CD14-positive monocyte (primary cell): ENCODE measurements around the gene RTN4R. TPM values are rescaled to one million over a fixed set of nuclear protein-coding genes. Genes with fewer than 3 reads are reported as not detected.

Experiments used
- DNase-seq, 3 donors: peaks; one replicate each; pipeline ENCODE4 v3.0.0-alpha.2; 2011 to 2022
- H2AFZ ChIP-seq: 2 replicates; pipeline ENCODE4 v1.6.0; 2012; ENCODE audit warnings: mild to moderate bottlenecking, low read depth, low read length, inconsistent platforms; ENCODE audit not compliant: insufficient read depth, poor library complexity, severe bottlenecking
- H3K27ac ChIP-seq, 2 donors: 1 replicate in 1 of 2; 2 replicates in 1 of 2; pipeline ENCODE4 v1.5.1; 2012 to 2013; ENCODE audit warnings: low read length in 2 of 2, control low read depth in 1 of 2, inconsistent platforms in 1 of 2, low read depth in 1 of 2, mild to moderate bottlenecking in 1 of 2
- H3K27me3 ChIP-seq, 2 donors: one replicate each; pipeline versions ENCODE4 v1.6.0 to v1.6.1; 2011 to 2013; ENCODE audit warnings: low read length in 2 of 2; ENCODE audit not compliant: control insufficient read depth in 2 of 2, insufficient read depth in 2 of 2
- H3K36me3 ChIP-seq, 2 donors: replicated peaks in 1 of 2; 1 replicate in 1 of 2; 2 replicates in 1 of 2; pipeline versions ENCODE4 v1.5.1 to v1.6.1; 2012 to 2013; ENCODE audit warnings: low read length in 2 of 2, control low read depth in 1 of 2, inconsistent platforms in 1 of 2, mild to moderate bottlenecking in 1 of 2; ENCODE audit not compliant: insufficient read depth in 2 of 2, control insufficient read depth in 1 of 2
- H3K4me1 ChIP-seq, 2 donors: 1 replicate in 1 of 2; 2 replicates in 1 of 2; pipeline versions ENCODE4 v1.5.1 to v1.6.1; 2012 to 2013; ENCODE audit warnings: low read length in 2 of 2, control low read depth in 1 of 2, inconsistent platforms in 1 of 2, mild to moderate bottlenecking in 1 of 2, moderate library complexity in 1 of 2; ENCODE audit not compliant: insufficient read depth in 2 of 2, control insufficient read depth in 1 of 2
- H3K4me2 ChIP-seq: replicated peaks from 2 replicates; pipeline ENCODE3; 2012; ENCODE audit warnings: low read length, moderate library complexity, mild to moderate bottlenecking; ENCODE audit not compliant: poor library complexity, severe bottlenecking; ENCODE audit errors: extremely low read depth
- H3K4me3 ChIP-seq, 3 experiments: fragments of 200-600 bp in 1 of 3; sonication (generic) in 1 of 3; replicated peaks in 1 of 3; 1 replicate in 2 of 3; 2 replicates in 1 of 3; pipeline ENCODE4 v1.5.1; 2011 to 2013; ENCODE audit warnings: low read length in 3 of 3, mild to moderate bottlenecking in 3 of 3, control low read depth in 2 of 3, low read depth in 2 of 3, inconsistent platforms in 1 of 3, moderate library complexity in 1 of 3
- H3K79me2 ChIP-seq: 2 replicates; pipeline ENCODE4 v1.6.0; 2012; ENCODE audit warnings: mild to moderate bottlenecking, control low read depth, inconsistent platforms, low read length, moderate library complexity; ENCODE audit not compliant: insufficient read depth
- H3K9ac ChIP-seq: 2 replicates; pipeline ENCODE4 v1.6.0; 2017; ENCODE audit warnings: low read length, mild to moderate bottlenecking; ENCODE audit not compliant: insufficient read depth, poor library complexity, severe bottlenecking
- H3K9me3 ChIP-seq, 2 donors: replicated peaks in 1 of 2; 1 replicate in 1 of 2; 2 replicates in 1 of 2; pipeline versions ENCODE4 v1.5.1 to v1.6.1; 2012 to 2013; ENCODE audit warnings: low read length in 2 of 2, control low read depth in 1 of 2; ENCODE audit not compliant: control insufficient read depth in 1 of 2, insufficient read depth in 1 of 2
- H4K20me1 ChIP-seq: 2 replicates; pipeline ENCODE4 v1.6.0; 2012; ENCODE audit warnings: mild to moderate bottlenecking, low read length, control low read depth, moderate library complexity; ENCODE audit not compliant: insufficient read depth
- H3K27ac Mint-ChIP-seq, 7 donors: one replicate each; pipeline ENCODE4 v1.8.0; 2020; ENCODE audit warnings: mild to moderate bottlenecking in 7 of 7, mixed read lengths in 7 of 7, moderate library complexity in 6 of 7, inconsistent platforms in 2 of 7
- H3K27me3 Mint-ChIP-seq, 3 donors: one replicate each; pipeline ENCODE4 v1.8.0; 2021 to 2022; ENCODE audit warnings: low read depth in 3 of 3, mild to moderate bottlenecking in 3 of 3, mixed read lengths in 3 of 3, moderate library complexity in 3 of 3, inconsistent platforms in 1 of 3
- H3K36me3 Mint-ChIP-seq, 2 donors: one replicate each; pipeline ENCODE4 v1.8.0; 2020; ENCODE audit warnings: mixed read lengths in 2 of 2, inconsistent platforms in 1 of 2, mild to moderate bottlenecking in 1 of 2
- H3K4me1 Mint-ChIP-seq: one replicate; pipeline ENCODE4 v1.8.0; 2020; ENCODE audit warnings: mild to moderate bottlenecking, mixed read lengths
- H3K4me3 Mint-ChIP-seq, 2 donors: one replicate each; pipeline ENCODE4 v1.8.0; 2020; ENCODE audit warnings: mild to moderate bottlenecking in 2 of 2, mixed read lengths in 2 of 2, moderate library complexity in 1 of 2
- H3K9me3 Mint-ChIP-seq, 7 donors: one replicate each; pipeline ENCODE4 v1.8.0; 2020 to 2022; ENCODE audit warnings: mixed read lengths in 7 of 7, mild to moderate bottlenecking in 6 of 7, moderate library complexity in 6 of 7, inconsistent platforms in 2 of 7
- WGBS: methylation state at CpG from one replicate; pipeline ENCODE4 v1.1.5; 2013; ENCODE audit warnings: missing lambda C conversion rate; ENCODE audit not compliant: insufficient coverage; 5-methylcytosine and 5-hydroxymethylcytosine counted together
- intact Hi-C, 2 donors: fragments of 100-400 bp; cut with micrococcal nuclease; formaldehyde crosslinking; loops; one replicate each; pipeline versions ENCODE4 v1.15.0 to v1.15.1; 2023
- polyA plus RNA-seq, 3 donors: library from polyadenylated mRNA; depleted of rRNA in 1 of 3; unstranded in 2 of 3; stranded (reverse) in 1 of 3; fragments of 300-500 nt in 2 of 3; fragments of >200 nt in 1 of 3; fragmentation: Illumina TruSeq in 2 of 3; gene quantifications; 1 replicate in 2 of 3; 2 replicates in 1 of 3; pipeline ENCODE4 v1.2.3, GENCODE V29; 2012 to 2021
- TF ChIP-seq, protein P1 (sequence below): fragments of 200-600 bp; IDR thresholded peaks from one replicate; pipeline ENCODE4 v1.8.0; 2022; ENCODE audit warnings: antibody characterized with exemption, mild to moderate bottlenecking

RTN4R gene
- polyA plus RNA-seq, 3 donors, result not detected

DNA sequence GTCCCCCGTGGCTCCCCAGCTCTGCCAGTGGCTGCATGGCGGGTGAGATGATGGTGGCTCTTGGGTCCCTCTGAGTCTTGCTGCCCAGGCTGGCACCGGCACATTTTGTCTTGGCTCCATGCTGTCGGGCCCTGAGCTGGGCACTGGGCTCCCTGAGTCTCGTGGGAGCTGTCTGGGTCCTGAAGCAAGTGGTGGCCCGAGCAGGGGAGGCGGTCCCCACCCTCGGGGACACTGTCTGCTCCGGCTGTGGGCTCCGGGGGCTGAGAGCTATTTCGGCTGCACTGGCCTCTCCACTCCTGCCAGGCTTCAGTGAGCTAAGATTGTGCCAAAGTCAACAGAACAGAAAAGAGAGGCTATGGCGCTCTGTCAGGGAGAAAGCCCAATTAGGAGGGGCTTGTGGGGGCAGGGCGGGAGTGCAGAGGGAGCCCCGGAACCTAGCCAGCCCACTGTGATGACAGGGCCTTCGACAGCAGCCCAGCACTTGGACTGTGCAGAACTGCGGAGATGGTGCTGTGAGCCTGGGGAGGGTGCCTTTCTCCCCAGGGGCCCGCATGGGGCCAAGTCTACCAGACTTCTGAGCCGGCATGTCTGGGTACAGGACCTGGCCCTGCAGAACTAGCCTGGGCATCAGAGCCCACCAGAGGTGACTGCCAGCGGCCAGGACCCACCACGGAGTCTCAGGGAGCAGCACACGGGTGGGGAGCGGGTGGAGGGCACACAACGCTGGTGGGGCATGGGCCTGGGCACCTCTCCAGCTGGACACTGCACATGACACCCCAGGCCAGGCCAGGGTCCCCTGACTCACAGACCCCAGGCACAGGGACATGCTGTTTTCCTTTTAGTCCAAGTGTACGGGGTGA lies 38.0 kb downstream of the RTN4R start:
- no peak overlapping the region for H3K4me3 ChIP-seq
- Mint-ChIP-seq H3K9me3 (peaks cover 0 to 5% (median 3%) of the 10 kb centered on the region in 7 donors), H3K4me1 (no peaks in the 10 kb centered on the region), H3K27ac (no peak overlapping the region), H3K36me3 (no peaks in the 10 kb centered on the region), H3K4me3 (no peak overlapping the region), H3K27me3 (peaks cover 0 to 2% (median 1%) of the 10 kb centered on the region in 3 donors)
- no peaks in the 10 kb centered on the region for H3K79me2 ChIP-seq
- no peaks in the 10 kb centered on the region for H3K36me3 ChIP-seq
- TF ChIP-seq, protein P1, sequence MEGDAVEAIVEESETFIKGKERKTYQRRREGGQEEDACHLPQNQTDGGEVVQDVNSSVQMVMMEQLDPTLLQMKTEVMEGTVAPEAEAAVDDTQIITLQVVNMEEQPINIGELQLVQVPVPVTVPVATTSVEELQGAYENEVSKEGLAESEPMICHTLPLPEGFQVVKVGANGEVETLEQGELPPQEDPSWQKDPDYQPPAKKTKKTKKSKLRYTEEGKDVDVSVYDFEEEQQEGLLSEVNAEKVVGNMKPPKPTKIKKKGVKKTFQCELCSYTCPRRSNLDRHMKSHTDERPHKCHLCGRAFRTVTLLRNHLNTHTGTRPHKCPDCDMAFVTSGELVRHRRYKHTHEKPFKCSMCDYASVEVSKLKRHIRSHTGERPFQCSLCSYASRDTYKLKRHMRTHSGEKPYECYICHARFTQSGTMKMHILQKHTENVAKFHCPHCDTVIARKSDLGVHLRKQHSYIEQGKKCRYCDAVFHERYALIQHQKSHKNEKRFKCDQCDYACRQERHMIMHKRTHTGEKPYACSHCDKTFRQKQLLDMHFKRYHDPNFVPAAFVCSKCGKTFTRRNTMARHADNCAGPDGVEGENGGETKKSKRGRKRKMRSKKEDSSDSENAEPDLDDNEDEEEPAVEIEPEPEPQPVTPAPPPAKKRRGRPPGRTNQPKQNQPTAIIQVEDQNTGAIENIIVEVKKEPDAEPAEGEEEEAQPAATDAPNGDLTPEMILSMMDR, result no peak
- H4K20me1 ChIP-seq, result no peaks in the 10 kb centered on the region
- no peak for DNase-seq
- H3K27ac ChIP-seq, result no peak overlapping the region
- H3K27me3 ChIP-seq, result no peaks in the 10 kb centered on the region
- H3K9me3 ChIP-seq, result peaks cover 5 to 7% of the 10 kb centered on the region in 2 donors
- 94% methylated on average over 21 of the region's 24 CpGs for WGBS
- intact Hi-C loops, result no loop called here
- no peak overlapping the region for H3K9ac ChIP-seq
- no peak overlapping the region for H2AFZ ChIP-seq
- no peak overlapping the region for H3K4me2 ChIP-seq
- H3K4me1 ChIP-seq, result no peaks in the 10 kb centered on the region

DNA sequence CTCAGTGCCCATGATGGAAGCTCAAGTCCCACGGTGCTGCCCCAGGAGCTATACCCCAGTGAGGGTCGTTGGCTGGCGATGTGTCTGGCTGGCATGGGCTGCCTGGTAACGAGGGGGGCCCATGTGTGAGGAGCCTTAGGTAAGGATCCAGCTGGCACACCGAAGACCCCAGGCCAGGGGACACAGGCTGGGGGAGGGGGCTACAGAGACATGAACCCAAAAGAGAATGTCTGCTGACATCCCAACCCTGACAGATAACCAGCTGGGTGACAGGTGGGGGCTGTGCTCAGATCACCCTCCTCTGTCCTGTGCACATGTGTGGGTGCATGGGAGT lies 39.2 kb downstream of the RTN4R start:
- Histone ChIP-seq H3K27me3 (no peaks in the 10 kb centered on the region), H3K4me3 (no peak overlapping the region), H3K36me3 (no peaks in the 10 kb centered on the region), H3K27ac (no peak overlapping the region), H3K9me3 (peaks cover 5 to 14% of the 10 kb centered on the region in 2 donors), H2AFZ (no peak overlapping the region), H3K4me1 (no peaks in the 10 kb centered on the region), H3K4me2 (no peak overlapping the region), H4K20me1 (no peaks in the 10 kb centered on the region), H3K9ac (no peak overlapping the region), H3K79me2 (no peaks in the 10 kb centered on the region)
- no peak overlapping the region for H3K27ac Mint-ChIP-seq
- no peaks in the 10 kb centered on the region for H3K4me1 Mint-ChIP-seq
- H3K27me3 Mint-ChIP-seq, result peaks cover 0 to 1% (median 0%) of the 10 kb centered on the region in 3 donors
- H3K9me3 Mint-ChIP-seq, result peaks cover 0 to 14% (median 7%) of the 10 kb centered on the region in 7 donors
- intact Hi-C loops, result no loop called here
- no peaks in the 10 kb centered on the region for H3K36me3 Mint-ChIP-seq
- TF ChIP-seq, protein P1, result no peak
- no peak overlapping the region for H3K4me3 Mint-ChIP-seq
- no peak for DNase-seq
- 93% methylated on average over 4 of the region's 5 CpGs for WGBS
